H1 (cell line): ENCODE results near the gene APOL6. TPM values are rescaled to one million over a fixed set of nuclear protein-coding genes. Genes with fewer than 3 reads are reported as not detected.

Experiments used
- CTCF ChIA-PET: fragments of 300-600 bp; sonication (Branson Sonifier 250); formaldehyde crosslinking; loops from one replicate; lab custom pipeline; 2021; ENCODE audit not compliant: partially characterized antibody; lab: Charles Lee
- POLR2A ChIA-PET: fragments of 300-600 bp; sonication (Branson Sonifier 250); formaldehyde crosslinking; loops from one replicate; lab custom pipeline; 2021; ENCODE audit warnings: inconsistent platforms; ENCODE audit not compliant: partially characterized antibody; lab: Charles Lee
- DNase-seq, 2 experiments: peaks; one replicate each; pipeline versions ENCODE4 v3.0.0 to v3.0.0-alpha.2; 2010 to 2022; ENCODE audit warnings: low spot score in 2 of 2, low read depth in 1 of 2, mixed read lengths in 1 of 2
- FAIRE-seq: peaks from 2 replicates; lab custom pipeline; 2011; peaks lifted over from hg19 to GRCh38; lab: Jason Lieb, UNC
- H2AFZ ChIP-seq: 2 replicates; pipeline ENCODE4 v1.8.1; 2012; ENCODE audit warnings: low read length, inconsistent platforms
- H2AK5ac ChIP-seq: 2 replicates; pipeline ENCODE4 v1.6.1; 2013; ENCODE audit warnings: low read depth, low read length
- H2BK120ac ChIP-seq: replicated peaks from 2 replicates; pipeline ENCODE3; 2013; ENCODE audit warnings: low read depth, low read length, inconsistent platforms
- H2BK12ac ChIP-seq: 2 replicates; pipeline ENCODE4 v1.6.1; 2013; ENCODE audit warnings: low read depth, low read length
- H2BK15ac ChIP-seq: 2 replicates; pipeline ENCODE4 v1.6.1; 2013; ENCODE audit warnings: low read length
- H2BK20ac ChIP-seq: 2 replicates; pipeline ENCODE4 v1.6.1; 2013; ENCODE audit warnings: low read length
- H2BK5ac ChIP-seq: 2 replicates; pipeline ENCODE4 v1.6.1; 2013; ENCODE audit warnings: low read depth, low read length
- H3K14ac ChIP-seq: 2 replicates; pipeline ENCODE4 v1.6.1; 2013; ENCODE audit warnings: inconsistent platforms; ENCODE audit not compliant: insufficient read length
- H3K18ac ChIP-seq: 2 replicates; pipeline ENCODE4 v1.6.1; 2013; ENCODE audit warnings: low read length; ENCODE audit errors: extremely low read depth
- H3K23ac ChIP-seq: 2 replicates; pipeline ENCODE4 v1.6.1; 2013; ENCODE audit warnings: inconsistent platforms; ENCODE audit not compliant: insufficient read length
- H3K23me2 ChIP-seq: 2 replicates; pipeline ENCODE4 v1.6.1; 2013; ENCODE audit warnings: low read depth, low read length
- H3K27ac ChIP-seq: 2 replicates; pipeline ENCODE4 v1.6.1; 2011; ENCODE audit warnings: low read depth, low read length, inconsistent platforms
- H3K27me3 ChIP-seq, 4 experiments: replicated peaks in 1 of 4; 1 replicate in 1 of 4; 2 replicates in 3 of 4; pipeline versions ENCODE4 v1.6.1 to v1.8.1; 2011 to 2013; ENCODE audit warnings: low read length in 3 of 4, mild to moderate bottlenecking in 3 of 4, inconsistent platforms in 2 of 4, mixed read lengths in 2 of 4, moderate library complexity in 1 of 4; ENCODE audit not compliant: control insufficient read depth in 3 of 4, insufficient read depth in 3 of 4; ENCODE audit errors: extremely low read depth in 1 of 4
- H3K36me3 ChIP-seq, 4 experiments: 2 replicates each; pipeline versions ENCODE4 v1.6.1 to v1.8.1; 2011 to 2013; ENCODE audit warnings: mild to moderate bottlenecking in 4 of 4, low read length in 3 of 4, moderate library complexity in 2 of 4, control low read depth in 1 of 4, inconsistent platforms in 1 of 4; ENCODE audit not compliant: insufficient read depth in 4 of 4, control insufficient read depth in 2 of 4
- H3K4ac ChIP-seq: replicated peaks from 2 replicates; pipeline ENCODE3; 2013; ENCODE audit warnings: low read length, low read depth, mixed read lengths, inconsistent platforms; ENCODE audit not compliant: insufficient read length
- H3K4me1 ChIP-seq, 4 experiments: replicated peaks in 1 of 4; 1 replicate in 1 of 4; 2 replicates in 3 of 4; pipeline versions ENCODE4 v1.6.1 to v1.8.1; 2011 to 2013; ENCODE audit warnings: low read length in 3 of 4, inconsistent platforms in 2 of 4, mixed read lengths in 1 of 4; ENCODE audit not compliant: insufficient read depth in 4 of 4, control insufficient read depth in 3 of 4
- H3K4me2 ChIP-seq, 2 experiments: 2 replicates each; pipeline versions ENCODE4 v1.6.1 to v1.8.1; 2011 to 2013; ENCODE audit warnings: low read depth in 2 of 2, low read length in 2 of 2, control low read depth in 1 of 2, inconsistent platforms in 1 of 2, mild to moderate bottlenecking in 1 of 2; ENCODE audit not compliant: insufficient read depth in 1 of 2
- H3K4me3 ChIP-seq, 4 experiments: fragments of 200-600, 300-600 bp in 1 of 4; sonication (generic), shearing (Covaris generic), sonication (Bioruptor Twin) in 1 of 4; 2 replicates each; pipeline versions ENCODE4 v1.5.1 to v1.8.1; 2011 to 2016; ENCODE audit warnings: low read length in 4 of 4, low read depth in 3 of 4, control low read depth in 2 of 4, inconsistent platforms in 2 of 4, mild to moderate bottlenecking in 2 of 4, mixed read lengths in 1 of 4, moderate library complexity in 1 of 4; ENCODE audit not compliant: insufficient read depth in 2 of 4; ENCODE audit errors: extremely low read depth in 1 of 4
- H3K56ac ChIP-seq: replicated peaks from 2 replicates; pipeline ENCODE3; 2013; ENCODE audit warnings: low read depth, mild to moderate bottlenecking, mixed read lengths, low read length, inconsistent platforms; ENCODE audit not compliant: insufficient read length
- H3K79me1 ChIP-seq: 2 replicates; pipeline ENCODE4 v1.6.1; 2013; ENCODE audit warnings: low read depth, low read length, control low read depth
- H3K79me2 ChIP-seq, 2 experiments: 2 replicates each; pipeline versions ENCODE4 v1.6.1 to v1.8.1; 2012 to 2013; ENCODE audit warnings: low read length in 2 of 2, mild to moderate bottlenecking in 2 of 2, inconsistent platforms in 1 of 2; ENCODE audit not compliant: insufficient read depth in 2 of 2, control insufficient read depth in 1 of 2
- H3K9ac ChIP-seq, 4 experiments: replicated peaks in 1 of 4; 1 replicate in 1 of 4; 2 replicates in 3 of 4; pipeline versions ENCODE4 v1.6.1 to v1.8.1; 2011 to 2013; ENCODE audit warnings: low read depth in 3 of 4, low read length in 3 of 4, control low read depth in 2 of 4, mild to moderate bottlenecking in 2 of 4, moderate library complexity in 2 of 4, inconsistent platforms in 1 of 4; ENCODE audit errors: extremely low read depth in 1 of 4
- H3K9me3 ChIP-seq, 2 experiments: 2 replicates each; pipeline versions ENCODE4 v1.6.1 to v1.8.1; 2012 to 2013; ENCODE audit warnings: mild to moderate bottlenecking in 2 of 2, moderate library complexity in 2 of 2, control low read depth in 1 of 2, inconsistent platforms in 1 of 2, low read depth in 1 of 2, low read length in 1 of 2, mixed read lengths in 1 of 2; ENCODE audit not compliant: insufficient read depth in 2 of 2
- H4K20me1 ChIP-seq, 2 experiments: replicated peaks in 1 of 2; 2 replicates each; pipeline versions ENCODE3 to v1.8.1; 2011 to 2013; ENCODE audit warnings: inconsistent platforms in 2 of 2, low read length in 2 of 2, mild to moderate bottlenecking in 1 of 2; ENCODE audit not compliant: insufficient read depth in 2 of 2, control insufficient read depth in 1 of 2
- H4K5ac ChIP-seq: 2 replicates; pipeline ENCODE4 v1.6.1; 2013; ENCODE audit warnings: low read length, low read depth, mixed read lengths, inconsistent platforms; ENCODE audit not compliant: insufficient read length
- H4K8ac ChIP-seq: 2 replicates; pipeline ENCODE4 v1.8.0; 2013; ENCODE audit warnings: mild to moderate bottlenecking, moderate library complexity, low read length, inconsistent platforms; ENCODE audit not compliant: insufficient read depth; ENCODE audit errors: extremely low read depth
- H4K91ac ChIP-seq: replicated peaks from 2 replicates; pipeline ENCODE3; 2013; ENCODE audit warnings: low read length, mixed read lengths, inconsistent platforms; ENCODE audit not compliant: insufficient read length
- ASH2L ChIP-seq: fragments of 200-600, 300-600 bp; sonication (generic); IDR thresholded peaks from one replicate; pipeline ENCODE4 v1.7.1; 2017; ENCODE audit warnings: low read length
- CBX8 ChIP-seq: fragments of 300-800, 300-1000 bp; sonication (generic); IDR thresholded peaks from 2 replicates; pipeline ENCODE4 v1.7.1; 2016; ENCODE audit warnings: low read depth, low read length, borderline replicate concordance
- RNF2 ChIP-seq: fragments of 200-900, 300-1000 bp; sonication (generic); IDR thresholded peaks from 2 replicates; pipeline ENCODE4 v1.7.1; 2016; ENCODE audit warnings: borderline replicate concordance, low read depth, mild to moderate bottlenecking, antibody characterized with exemption, low read length; ENCODE audit not compliant: poor library complexity, severe bottlenecking; ENCODE audit errors: missing control alignments
- WGBS, 2 experiments: shearing (Covaris generic) in 1 of 2; methylation state at CpG; one replicate each; pipeline versions ENCODE4 v1.1.6 to v1.1.7; 2013 to 2015; ENCODE audit warnings: low lambda C conversion rate in 2 of 2, mixed read lengths in 2 of 2, inconsistent platforms in 1 of 2, low coverage in 1 of 2, missing lambda C conversion rate in 1 of 2; ENCODE audit not compliant: insufficient replicate concordance in 2 of 2, insufficient coverage in 1 of 2, insufficient read length in 1 of 2; ENCODE audit errors: extremely low coverage in 1 of 2, missing lambda C conversion rate in 1 of 2; 5-methylcytosine and 5-hydroxymethylcytosine counted together
- polyA plus RNA-seq, 7 experiments: library from polyadenylated mRNA; depleted of rRNA in 3 of 7; stranded (reverse) in 5 of 7; unstranded in 2 of 7; fragments of >200 nt in 5 of 7; fragments of 200-250 nt in 2 of 7; gene quantifications; 1 replicate in 5 of 7; 2 replicates in 1 of 7; 4 replicates in 1 of 7; pipeline versions ENCODE4 v1.2.1 to v1.2.3, GENCODE V29; 2011 to 2013; ENCODE audit warnings: missing spikeins in 2 of 7, mixed read lengths in 2 of 7
- total RNA-seq: library from RNA; stranded (reverse); fragmentation: NEBNext Ultra II Directional; extraction: Animal tissue kit (Norgen Biotek cat#: 25700); gene quantifications from 2 replicates; pipeline ENCODE4 v1.2.1, GENCODE V29; 2021

APOL6 gene
- total and polyA plus RNA-seq, 2 of the 8 experiments (the other 6 are each of a cell fraction or from before 2014, with no cell fraction given) = 0.06 to 0.13 TPM

GRCh38 chr22:35664955-35665587 is 16.8 kb downstream of the APOL6 start:
- H2AFZ ChIP-seq = no peak overlapping the region
- ChIA-PET CTCF (interaction anchor here (1.2 to 2.5 kb wide), 2 partner anchors 20 to 31 kb away, joined by 3 to 12 read pairs; no protein-coding TSS in a partner anchor), POLR2A (no interaction called here)
- H3K36me3 ChIP-seq = peaks cover 0 to 11% (median 1%) of the 10 kb centered on the region in 4 experiments; a peak in 3 of 8 replicates
- no peaks in the 10 kb centered on the region for H4K20me1 ChIP-seq
- no peak overlapping the region for H4K8ac ChIP-seq
- no peak overlapping the region for H2AK5ac ChIP-seq
- no peak for DNase-seq
- no peak overlapping the region for H3K27ac ChIP-seq
- no peak overlapping the region for H4K91ac ChIP-seq
- H3K9me3 ChIP-seq = peaks cover 31 to 32% of the 10 kb centered on the region in 2 experiments
- no peaks in the 10 kb centered on the region for H3K27me3 ChIP-seq
- H2BK12ac ChIP-seq = no peak overlapping the region
- H3K9ac ChIP-seq = no peak overlapping the region
- WGBS, 2 experiments = 95% methylated on average over 5 of the region's 5 CpGs; no CpG with 5 or more reads in 1 of the 2 experiments
- no peak overlapping the region for H3K4me2 ChIP-seq
- H3K23ac ChIP-seq = no peak overlapping the region
- H3K79me1 ChIP-seq = no peaks in the 10 kb centered on the region
- no peak overlapping the region for H3K14ac ChIP-seq
- no peak overlapping the region for H3K4ac ChIP-seq
- no peak overlapping the region for H2BK120ac ChIP-seq
- no peak overlapping the region for H3K56ac ChIP-seq
- H3K18ac ChIP-seq = no peak overlapping the region
- H4K5ac ChIP-seq = no peak overlapping the region
- H3K4me3 ChIP-seq = peak overlapping the region in 1 of 4 experiments; percentile 29; a peak in 1 of 8 replicates
- H2BK15ac ChIP-seq = no peak overlapping the region
- H3K23me2 ChIP-seq = no peaks in the 10 kb centered on the region
- H3K79me2 ChIP-seq = no peaks in the 10 kb centered on the region
- no peak overlapping the region for H2BK5ac ChIP-seq
- FAIRE-seq = no peak
- TF ChIP-seq ASH2L (no peak), CBX8 (no peak), RNF2 (no peak)
- TF ChIP-seq, all 59 proteins: peak for 0
- Histone ChIP-seq H3K4me1 (peaks cover 0 to 10% (median 4%) of the 10 kb centered on the region in 4 experiments; a peak in 2 of 7 replicates), H2BK20ac (no peak overlapping the region)
